Hindlimb muscle (tissue), 1 donor: ENCODE data around the gene TMEM191B. TPM values are rescaled to one million over a fixed set of nuclear protein-coding genes. Genes with fewer than 3 reads are reported as not detected.
"Not testable (repeated sequence)": the region's sequence is repeated elsewhere in the genome, so short reads cannot be mapped to it uniquely, and the experiment has no call there.

Experiments used
- DNase-seq: peaks from one replicate; pipeline ENCODE4 v3.0.0-alpha.2; 2013
- polyA plus RNA-seq: library from polyadenylated mRNA; unstranded; fragments of 120-200 nt; gene quantifications from one replicate; pipeline ENCODE4 v1.2.1, GENCODE V29; 2013; ENCODE audit not compliant: insufficient read length

TMEM191B gene
- polyA plus RNA-seq, 1 donor = not detected

- DNase-seq = not testable (repeated sequence)
Observed at GRCh38 chr22:18558939-18559338, 31.3 kb downstream of the TMEM191B start.

GRCh38 chr22:18560099-18560974 lies 32.7 kb downstream of the TMEM191B start:
- not testable (repeated sequence) for DNase-seq

GRCh38 chr22:18570509-18571246 lies 43.1 kb downstream of the TMEM191B start:
- not testable (repeated sequence) for DNase-seq

GRCh38 chr22:18573483-18574164 lies 46.0 kb downstream of the TMEM191B start:
- not testable (repeated sequence) for DNase-seq

GRCh38 chr22:18574555-18574954 lies 47.0 kb downstream of the TMEM191B start:
- DNase-seq = not testable (repeated sequence)

- not testable (repeated sequence) for DNase-seq
Observed at GRCh38 chr22:18575686-18576085, 48.1 kb downstream of the TMEM191B start.

- not testable (repeated sequence) for DNase-seq
Observed at GRCh38 chr22:18577090-18577818, 49.7 kb downstream of the TMEM191B start.

GRCh38 chr22:18577847-18578246 lies 50.2 kb downstream of the TMEM191B start:
- not testable (repeated sequence) for DNase-seq

Other genes with a start within 250 kb of the TMEM191B start
- gene GGTLC3, start 9.6 kb upstream of the TMEM191B start, polyA plus RNA-seq = not detected
- 0.28 TPM for gene RIMBP3, start 84.1 kb downstream of the TMEM191B start, polyA plus RNA-seq